ENCODE data around the gene CYP11A1.

The CYP11A1 gene

DNA sequence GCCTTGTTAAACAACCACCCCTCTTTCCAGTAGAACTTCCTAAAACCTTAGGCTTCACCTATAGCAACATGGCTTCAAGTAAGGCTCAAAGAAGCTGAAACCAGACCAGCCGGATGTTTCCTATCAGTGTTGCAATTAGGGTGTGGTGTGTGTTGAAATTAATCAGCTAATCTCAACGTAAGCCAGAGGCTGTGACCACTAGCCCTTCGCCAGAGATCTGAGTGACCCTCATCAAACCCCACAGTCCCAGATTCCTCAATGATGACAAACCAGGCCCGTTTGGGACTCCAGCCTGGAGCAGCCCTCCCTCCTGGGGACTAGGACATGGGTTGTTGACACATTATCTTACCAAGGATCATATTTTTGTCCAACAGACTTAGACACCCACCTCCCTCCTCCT, 27.3 kb downstream of the CYP11A1 start:
- no peaks in the 10 kb centered on the region for H3K9me3 ChIP-seq (ENCODE audit: control insufficient read depth, low read length)
- H3K4me1 ChIP-seq (ENCODE audit: control insufficient read depth, insufficient read depth, low read length): peaks cover 7% of the 10 kb centered on the region
- no peaks in the 10 kb centered on the region for H3K36me3 ChIP-seq (ENCODE audit: control insufficient read depth, insufficient read depth, low read length)
- H3K4me3 ChIP-seq (ENCODE audit: low read length): no peak overlapping the region
- peaks cover 1% of the 10 kb centered on the region for H3K27me3 ChIP-seq (ENCODE audit: control insufficient read depth, insufficient read depth, low read length)
- no peak overlapping the region for H3K9ac ChIP-seq (ENCODE audit: low read length)

DNA sequence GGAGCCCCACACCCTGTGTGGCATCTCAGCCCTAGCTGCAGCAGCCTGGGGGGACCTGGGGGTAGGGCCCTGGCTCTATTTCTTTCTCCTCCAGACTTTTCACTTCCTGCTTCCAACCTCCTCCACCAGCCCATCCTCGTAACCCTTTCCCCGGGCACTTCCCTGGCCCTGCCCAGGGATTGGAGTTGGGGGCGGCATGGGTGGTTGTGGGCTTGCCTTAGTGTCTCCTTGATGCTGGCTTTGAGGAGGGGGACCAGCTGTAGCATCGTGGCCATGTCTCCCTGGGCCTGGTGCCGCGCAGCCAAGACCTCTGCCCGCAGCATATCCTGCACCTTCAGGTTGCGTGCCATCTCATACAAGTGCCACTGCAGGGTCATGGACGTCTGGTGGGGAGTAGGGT, 28.1 kb downstream of the CYP11A1 start:
- H3K27me3 ChIP-seq (ENCODE audit: control insufficient read depth, insufficient read depth, low read length): no peaks in the 10 kb centered on the region
- no peaks in the 10 kb centered on the region for H3K9me3 ChIP-seq (ENCODE audit: control insufficient read depth, low read length)
- H3K36me3 ChIP-seq (ENCODE audit: control insufficient read depth, insufficient read depth, low read length): no peaks in the 10 kb centered on the region
- no peak overlapping the region for H3K4me3 ChIP-seq (ENCODE audit: low read length)
- H3K4me1 ChIP-seq (ENCODE audit: control insufficient read depth, insufficient read depth, low read length): peaks cover 7% of the 10 kb centered on the region
- no peak overlapping the region for H3K9ac ChIP-seq (ENCODE audit: low read length)

DNA sequence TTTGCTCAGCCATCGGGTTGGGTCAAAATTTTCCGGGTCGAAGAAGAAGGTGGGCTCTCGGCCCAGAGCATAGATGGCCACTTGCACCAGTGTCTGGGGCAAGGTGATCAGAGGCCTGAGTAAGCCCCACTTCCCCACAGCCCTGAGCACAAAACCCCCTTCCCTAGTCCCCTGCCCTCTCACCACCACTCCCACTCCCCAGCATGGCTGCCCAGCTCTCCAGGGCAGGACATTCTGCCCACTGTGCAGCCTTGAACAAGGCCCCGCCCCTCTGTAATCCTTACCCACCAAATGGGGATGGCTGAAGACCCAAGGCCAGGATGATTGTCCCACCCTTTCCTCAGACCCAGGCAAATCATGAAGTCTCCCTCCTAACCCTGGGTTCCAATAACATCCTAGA, 28.8 kb downstream of the CYP11A1 start:
- Histone ChIP-seq H3K4me3 (ENCODE audit: low read length) (no peak overlapping the region), H3K9me3 (ENCODE audit: control insufficient read depth, low read length) (no peaks in the 10 kb centered on the region), H3K36me3 (ENCODE audit: control insufficient read depth, insufficient read depth, low read length) (no peaks in the 10 kb centered on the region), H3K9ac (ENCODE audit: low read length) (no peak overlapping the region), H3K27me3 (ENCODE audit: control insufficient read depth, insufficient read depth, low read length) (no peaks in the 10 kb centered on the region), H3K4me1 (ENCODE audit: control insufficient read depth, insufficient read depth, low read length) (peaks cover 7% of the 10 kb centered on the region)

DNA sequence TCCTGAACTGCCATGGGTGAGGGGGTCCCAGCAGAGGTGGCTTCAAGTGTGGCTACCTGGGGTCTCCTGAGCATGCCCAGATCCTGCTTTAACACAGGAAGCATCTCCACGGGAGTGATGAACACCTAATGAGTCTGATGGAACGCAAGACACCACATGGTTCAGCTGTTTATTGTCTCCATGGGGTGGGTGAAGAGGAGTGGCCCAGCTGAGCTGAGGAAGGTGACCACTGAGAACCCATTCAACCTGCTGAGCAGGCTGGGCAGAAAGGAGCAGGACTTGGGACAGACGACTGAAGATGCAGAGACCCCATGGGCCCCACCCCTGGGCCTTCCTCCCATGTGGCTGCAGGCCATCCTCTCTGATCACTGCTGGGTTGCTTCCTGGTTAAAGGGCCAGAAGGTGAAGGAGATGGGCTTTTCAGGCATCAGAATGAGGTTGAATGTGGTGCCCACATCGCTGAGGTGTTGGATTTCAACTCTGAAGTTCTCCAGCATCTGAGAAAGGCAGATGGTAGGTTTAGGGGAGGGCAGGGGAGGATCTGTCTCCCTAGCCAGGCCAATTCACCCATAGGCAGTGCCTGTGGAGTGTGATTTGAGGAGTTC, 29.7 kb downstream of the CYP11A1 start:
- Histone ChIP-seq H3K4me1 (ENCODE audit: control insufficient read depth, insufficient read depth, low read length) (peaks cover 7% of the 10 kb centered on the region), H3K9ac (ENCODE audit: low read length) (no peak overlapping the region), H3K4me3 (ENCODE audit: low read length) (no peak overlapping the region), H3K9me3 (ENCODE audit: control insufficient read depth, low read length) (no peaks in the 10 kb centered on the region), H3K36me3 (ENCODE audit: control insufficient read depth, insufficient read depth, low read length) (no peaks in the 10 kb centered on the region), H3K27me3 (ENCODE audit: control insufficient read depth, insufficient read depth, low read length) (no peaks in the 10 kb centered on the region)

DNA sequence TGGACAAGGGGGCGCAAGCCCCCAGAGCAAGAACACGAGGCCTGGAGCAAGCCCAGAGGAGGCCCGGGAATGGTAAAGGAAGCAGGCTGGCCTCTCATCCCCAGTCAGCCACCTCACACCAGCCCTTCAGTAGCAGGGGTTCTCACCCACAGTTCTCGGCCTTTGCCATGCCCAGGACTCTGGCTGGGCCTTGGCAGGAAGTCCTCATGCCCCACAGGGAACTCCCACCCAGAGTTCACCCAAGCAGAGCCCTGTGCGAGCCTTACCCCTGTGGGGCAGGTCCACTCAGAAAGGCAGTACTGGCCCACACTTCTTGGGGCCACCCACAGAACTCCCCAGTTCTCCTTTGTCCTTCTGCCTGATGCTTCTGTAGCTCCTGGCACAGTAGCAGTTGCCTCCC, 30.3 kb downstream of the CYP11A1 start:
- Histone ChIP-seq H3K36me3 (ENCODE audit: control insufficient read depth, insufficient read depth, low read length) (no peaks in the 10 kb centered on the region), H3K9me3 (ENCODE audit: control insufficient read depth, low read length) (no peaks in the 10 kb centered on the region), H3K27me3 (ENCODE audit: control insufficient read depth, insufficient read depth, low read length) (no peaks in the 10 kb centered on the region), H3K4me1 (ENCODE audit: control insufficient read depth, insufficient read depth, low read length) (peaks cover 7% of the 10 kb centered on the region), H3K4me3 (ENCODE audit: low read length) (no peak overlapping the region), H3K9ac (ENCODE audit: low read length) (no peak overlapping the region)

DNA sequence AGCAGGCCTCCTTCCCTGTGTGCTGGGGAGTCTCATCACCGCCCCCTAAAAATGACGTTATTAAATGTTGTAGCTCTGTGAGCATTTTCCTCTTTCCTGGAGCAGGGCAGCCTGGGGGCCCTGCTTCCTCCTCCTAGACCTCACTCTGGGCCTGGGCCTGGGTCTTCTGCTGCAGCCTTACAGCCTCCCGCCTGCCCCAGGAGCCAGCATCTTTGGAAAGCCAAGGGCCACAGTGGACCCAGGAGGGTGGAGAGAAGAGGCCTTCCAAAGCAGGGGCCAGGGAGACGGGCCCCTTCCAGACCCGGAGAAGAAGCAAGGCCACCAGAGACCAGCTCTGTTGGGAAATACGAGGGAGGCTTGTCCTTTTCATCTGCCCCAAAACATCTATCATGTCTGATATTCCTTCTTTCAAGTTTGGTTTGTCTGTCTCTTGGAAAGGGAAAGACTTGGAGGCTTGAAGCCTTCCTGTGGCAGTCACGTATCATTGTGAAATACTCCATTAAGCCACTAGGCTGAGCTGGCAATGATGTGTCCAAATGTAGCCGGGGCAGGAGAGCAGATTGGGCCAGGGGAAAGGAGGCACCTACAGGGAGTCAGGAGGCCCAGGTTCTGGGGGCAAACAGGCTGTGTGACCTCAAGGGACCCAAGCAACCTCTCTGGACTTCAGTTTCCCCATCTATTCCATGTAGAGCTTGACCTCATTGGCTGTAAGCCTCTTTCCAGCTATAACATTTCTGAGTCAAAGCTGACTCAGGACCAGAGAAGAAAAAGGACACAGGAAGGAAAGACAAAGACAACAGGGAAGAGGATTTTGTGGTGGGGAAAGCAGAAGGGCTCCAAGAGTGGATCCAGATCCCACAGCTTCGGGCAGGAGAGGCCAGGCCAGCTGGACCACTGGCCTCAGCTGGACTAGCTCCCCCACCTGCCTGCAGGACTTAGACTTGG, 31.1 kb downstream of the CYP11A1 start:
- Histone ChIP-seq H3K9ac (ENCODE audit: low read length) (no peak overlapping the region), H3K27me3 (ENCODE audit: control insufficient read depth, insufficient read depth, low read length) (no peaks in the 10 kb centered on the region), H3K36me3 (ENCODE audit: control insufficient read depth, insufficient read depth, low read length) (no peaks in the 10 kb centered on the region), H3K4me1 (ENCODE audit: control insufficient read depth, insufficient read depth, low read length) (peaks cover 7% of the 10 kb centered on the region), H3K9me3 (ENCODE audit: control insufficient read depth, low read length) (no peaks in the 10 kb centered on the region), H3K4me3 (ENCODE audit: low read length) (no peak overlapping the region)

DNA sequence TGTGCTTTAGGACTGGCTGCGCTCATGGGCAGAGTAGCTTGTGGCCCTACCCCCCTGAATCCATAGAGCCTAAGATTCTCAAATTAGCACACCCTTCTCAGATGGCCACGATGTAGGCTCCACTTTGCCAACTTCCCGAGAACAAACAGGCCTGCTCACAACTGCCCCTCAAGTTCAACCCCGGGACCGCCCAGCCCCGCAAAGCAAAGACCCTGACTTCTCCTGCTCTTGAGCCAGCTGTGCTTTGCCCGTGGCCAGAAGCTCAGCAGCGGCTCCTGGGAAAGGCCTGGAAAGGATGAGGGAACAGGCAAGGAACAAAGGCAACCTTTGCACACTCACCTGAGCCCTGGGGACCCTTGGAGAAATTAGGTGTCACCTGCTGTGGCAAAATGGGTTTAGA, 32.0 kb downstream of the CYP11A1 start:
- H3K9ac ChIP-seq (ENCODE audit: low read length): no peak overlapping the region
- no peaks in the 10 kb centered on the region for H3K9me3 ChIP-seq (ENCODE audit: control insufficient read depth, low read length)
- H3K27me3 ChIP-seq (ENCODE audit: control insufficient read depth, insufficient read depth, low read length): no peaks in the 10 kb centered on the region
- peaks cover 7% of the 10 kb centered on the region for H3K4me1 ChIP-seq (ENCODE audit: control insufficient read depth, insufficient read depth, low read length)
- H3K4me3 ChIP-seq (ENCODE audit: low read length): no peak overlapping the region
- H3K36me3 ChIP-seq (ENCODE audit: control insufficient read depth, insufficient read depth, low read length): no peaks in the 10 kb centered on the region

DNA sequence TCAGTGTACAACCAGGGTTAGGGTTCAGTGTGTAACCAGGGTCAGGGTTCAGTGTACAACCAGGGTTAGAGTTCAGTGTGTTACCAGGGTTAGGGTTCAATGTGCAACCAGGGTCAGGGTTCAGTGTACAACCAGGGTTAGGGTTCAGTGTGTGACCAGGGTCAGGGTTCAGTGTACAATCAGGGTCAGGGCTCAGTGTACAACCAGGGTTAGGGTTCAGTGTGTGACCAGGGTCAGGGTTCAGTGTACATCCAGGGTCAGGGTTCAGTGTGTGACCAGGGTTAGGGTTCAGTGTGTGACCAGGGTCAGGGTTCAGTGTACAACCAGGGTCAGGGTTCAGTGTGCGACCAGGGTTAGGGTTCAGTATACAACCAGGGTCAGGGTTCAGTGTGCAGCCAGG, 33.3 kb downstream of the CYP11A1 start:
- no peaks in the 10 kb centered on the region for H3K4me1 ChIP-seq (ENCODE audit: control insufficient read depth, insufficient read depth, low read length)
- H3K9me3 ChIP-seq (ENCODE audit: control insufficient read depth, low read length): no peaks in the 10 kb centered on the region
- H3K9ac ChIP-seq (ENCODE audit: low read length): no peak overlapping the region
- no peaks in the 10 kb centered on the region for H3K36me3 ChIP-seq (ENCODE audit: control insufficient read depth, insufficient read depth, low read length)
- no peaks in the 10 kb centered on the region for H3K27me3 ChIP-seq (ENCODE audit: control insufficient read depth, insufficient read depth, low read length)
- no peak overlapping the region for H3K4me3 ChIP-seq (ENCODE audit: low read length)

DNA sequence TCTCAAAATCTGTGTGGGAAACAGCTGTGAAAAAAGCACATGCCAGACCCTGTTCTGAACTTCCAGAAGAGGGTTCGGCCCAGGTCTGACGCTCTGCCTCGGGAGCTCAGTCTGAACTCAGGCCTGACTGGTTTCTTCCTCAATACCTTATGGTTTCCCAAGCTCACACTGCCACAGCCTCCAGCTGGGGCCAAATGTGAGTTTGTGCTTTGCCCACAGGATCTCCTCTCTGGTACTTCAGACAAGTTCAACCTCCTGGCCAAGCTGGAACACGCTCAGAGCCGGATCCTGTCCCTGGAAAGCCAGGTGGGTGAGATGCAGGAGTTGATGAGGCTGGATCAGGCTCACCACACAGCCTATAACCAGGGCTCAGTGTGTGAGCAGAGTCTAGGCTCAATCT, 33.8 kb downstream of the CYP11A1 start:
- no peaks in the 10 kb centered on the region for H3K36me3 ChIP-seq (ENCODE audit: control insufficient read depth, insufficient read depth, low read length)
- no peak overlapping the region for H3K4me3 ChIP-seq (ENCODE audit: low read length)
- no peak overlapping the region for H3K9ac ChIP-seq (ENCODE audit: low read length)
- no peaks in the 10 kb centered on the region for H3K9me3 ChIP-seq (ENCODE audit: control insufficient read depth, low read length)
- H3K4me1 ChIP-seq (ENCODE audit: control insufficient read depth, insufficient read depth, low read length): no peaks in the 10 kb centered on the region
- no peaks in the 10 kb centered on the region for H3K27me3 ChIP-seq (ENCODE audit: control insufficient read depth, insufficient read depth, low read length)

DNA sequence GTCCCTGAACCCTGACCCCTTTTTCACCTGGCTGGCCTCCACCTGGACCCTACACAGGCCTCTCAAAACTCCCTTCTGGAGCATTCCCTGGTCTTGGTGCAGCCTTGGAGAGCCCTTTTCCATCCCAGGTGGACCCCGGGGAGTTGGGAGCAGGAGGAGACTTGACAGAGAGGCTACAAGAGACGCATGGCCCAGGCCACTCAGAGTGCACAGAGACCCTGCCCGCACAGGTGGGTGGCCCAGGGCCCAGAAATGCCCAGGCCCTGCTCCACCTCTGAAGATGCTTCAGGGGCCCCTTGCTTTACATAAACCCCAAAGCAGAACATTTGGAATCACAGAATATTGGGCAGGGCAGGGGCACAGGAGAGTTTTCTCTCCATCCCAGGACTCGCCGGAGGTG, 34.4 kb downstream of the CYP11A1 start:
- Histone ChIP-seq H3K27me3 (ENCODE audit: control insufficient read depth, insufficient read depth, low read length) (no peaks in the 10 kb centered on the region), H3K9ac (ENCODE audit: low read length) (no peak overlapping the region), H3K4me3 (ENCODE audit: low read length) (no peak overlapping the region)

DNA sequence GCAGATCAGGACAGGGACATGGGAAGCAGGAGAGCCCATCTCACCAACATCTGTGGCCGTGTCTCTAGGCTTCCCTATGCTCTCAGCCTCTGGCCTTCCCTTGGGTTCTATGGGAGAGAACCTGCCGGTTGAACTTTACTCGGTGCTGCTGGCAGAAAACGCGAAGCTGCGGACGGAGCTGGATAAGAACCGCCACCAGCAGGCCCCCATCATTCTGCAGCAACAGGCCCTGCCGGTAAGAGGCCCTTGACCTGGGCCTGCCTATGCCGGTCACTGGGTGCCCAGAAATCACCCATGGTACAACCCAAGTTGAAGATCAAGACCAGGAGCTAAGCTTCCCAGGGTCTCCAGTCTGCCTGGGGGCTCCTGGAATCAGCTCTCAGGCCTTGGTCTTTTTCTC, 34.8 kb downstream of the CYP11A1 start:
- H3K4me3 ChIP-seq (ENCODE audit: low read length): no peak overlapping the region
- H3K36me3 ChIP-seq (ENCODE audit: control insufficient read depth, insufficient read depth, low read length): no peaks in the 10 kb centered on the region
- H3K4me1 ChIP-seq (ENCODE audit: control insufficient read depth, insufficient read depth, low read length): no peaks in the 10 kb centered on the region
- no peaks in the 10 kb centered on the region for H3K9me3 ChIP-seq (ENCODE audit: control insufficient read depth, low read length)
- no peak overlapping the region for H3K9ac ChIP-seq (ENCODE audit: low read length)
- no peaks in the 10 kb centered on the region for H3K27me3 ChIP-seq (ENCODE audit: control insufficient read depth, insufficient read depth, low read length)

More for the DNA sequence above, 34.4 kb downstream of the CYP11A1 start:
- Histone ChIP-seq H3K36me3 (ENCODE audit: control insufficient read depth, insufficient read depth, low read length) (no peaks in the 10 kb centered on the region), H3K4me1 (ENCODE audit: control insufficient read depth, insufficient read depth, low read length) (no peaks in the 10 kb centered on the region), H3K9me3 (ENCODE audit: control insufficient read depth, low read length) (no peaks in the 10 kb centered on the region)

DNA sequence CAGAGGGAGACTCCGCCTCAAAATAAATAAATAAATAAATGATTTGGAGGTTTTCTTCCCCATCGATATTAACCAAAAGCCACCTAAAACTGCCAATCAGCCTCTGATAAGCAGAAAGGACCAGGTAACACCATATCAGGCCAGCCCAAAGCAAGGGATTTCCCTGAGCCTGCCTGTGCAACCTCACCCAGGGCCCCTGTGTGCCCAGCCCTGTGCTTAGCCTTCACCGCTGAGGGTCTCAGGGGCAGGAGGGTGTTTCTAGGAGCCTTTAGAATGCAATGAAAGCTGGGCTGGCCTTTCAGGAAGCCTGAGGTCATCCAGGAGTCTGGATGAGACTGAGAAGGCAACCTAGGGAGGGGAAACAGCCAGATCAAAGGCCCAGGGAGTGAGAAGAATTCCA, 35.4 kb downstream of the CYP11A1 start:
- Histone ChIP-seq H3K4me1 (ENCODE audit: control insufficient read depth, insufficient read depth, low read length) (no peaks in the 10 kb centered on the region), H3K9ac (ENCODE audit: low read length) (no peak overlapping the region), H3K36me3 (ENCODE audit: control insufficient read depth, insufficient read depth, low read length) (no peaks in the 10 kb centered on the region), H3K27me3 (ENCODE audit: control insufficient read depth, insufficient read depth, low read length) (no peaks in the 10 kb centered on the region), H3K4me3 (ENCODE audit: low read length) (no peak overlapping the region), H3K9me3 (ENCODE audit: control insufficient read depth, low read length) (no peaks in the 10 kb centered on the region)
